Stomach smooth muscle (tissue), 2 donors: ENCODE data around the gene NPW.

Source experiments
- H3K27ac ChIP-seq: one replicate; pipeline ENCODE4 v1.7.0; 2013; ENCODE audit warnings: mild to moderate bottlenecking, low read length, inconsistent platforms
- H3K27me3 ChIP-seq, 2 donors: one replicate each; pipeline ENCODE4 v1.7.0; 2013; ENCODE audit warnings: low read length in 2 of 2; ENCODE audit not compliant: insufficient read depth in 2 of 2, control insufficient read depth in 1 of 2
- H3K36me3 ChIP-seq, 2 donors: one replicate each; pipeline ENCODE4 v1.7.0; 2013; ENCODE audit warnings: low read length in 2 of 2; ENCODE audit not compliant: control insufficient read depth in 2 of 2, insufficient read depth in 2 of 2
- H3K4me1 ChIP-seq: one replicate; pipeline ENCODE4 v1.7.0; 2013; ENCODE audit warnings: low read length; ENCODE audit not compliant: control insufficient read depth, insufficient read depth
- H3K4me3 ChIP-seq, 2 donors: one replicate each; pipeline ENCODE4 v1.7.0; 2013; ENCODE audit warnings: low read length in 2 of 2
- H3K9ac ChIP-seq, 2 donors: one replicate each; pipeline ENCODE4 v1.7.0; 2013; ENCODE audit warnings: low read length in 2 of 2, mild to moderate bottlenecking in 1 of 2
- H3K9me3 ChIP-seq, 2 donors: one replicate each; pipeline ENCODE4 v1.7.0; 2013; ENCODE audit warnings: low read length in 2 of 2; ENCODE audit not compliant: control insufficient read depth in 2 of 2
- donor health status: healthy.
- donor health status: Pancreatic carcinoma.

The NPW gene

DNA sequence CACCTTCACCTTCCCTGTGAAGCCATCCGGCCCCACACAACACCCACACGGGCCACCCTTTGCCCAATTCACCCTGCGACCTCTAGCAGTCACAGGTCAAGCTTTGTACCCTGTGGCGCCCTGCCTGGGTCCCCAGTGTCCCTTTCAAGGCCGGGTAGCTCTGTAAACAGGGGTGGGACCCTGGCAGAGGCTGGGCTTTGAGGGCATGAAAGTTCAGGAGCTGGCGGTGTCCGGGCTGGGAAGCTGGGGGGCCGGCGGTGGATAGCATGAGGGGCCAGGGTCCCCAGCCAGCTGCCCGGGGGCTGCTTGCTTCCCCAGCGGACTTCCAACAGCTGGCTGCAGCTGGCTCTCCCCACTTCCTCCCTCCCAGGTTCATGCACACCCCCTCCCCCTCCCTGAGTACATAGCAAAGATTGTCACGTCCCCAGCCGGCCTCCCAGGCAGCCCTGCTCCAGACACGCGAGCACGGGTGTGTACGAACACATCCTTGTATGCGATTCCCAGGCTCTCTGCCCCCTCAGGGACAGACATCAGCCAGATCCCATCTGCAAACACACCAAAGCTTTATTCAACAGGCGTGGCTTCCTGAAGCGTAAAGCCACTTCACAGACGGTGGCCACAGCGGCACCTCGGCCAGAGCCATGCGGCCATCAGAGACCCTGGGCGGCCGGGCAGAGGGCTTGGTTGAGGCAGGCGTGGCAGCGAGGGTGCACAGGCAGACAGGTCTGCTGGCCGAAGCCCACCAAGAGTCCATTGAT is 19.9 kb downstream of the NPW start:
- peaks cover 0 to 2% of the 10 kb centered on the region in 2 donors for H3K36me3 ChIP-seq
- no peak overlapping the region for H3K9ac ChIP-seq
- H3K4me3 ChIP-seq: peak overlapping the region in 1 of 2 donors; percentile 35
- no peaks in the 10 kb centered on the region for H3K27me3 ChIP-seq
- peak overlapping the region; percentile 46 for H3K27ac ChIP-seq
- peaks cover 65% of the 10 kb centered on the region for H3K4me1 ChIP-seq
- H3K9me3 ChIP-seq: no peaks in the 10 kb centered on the region

DNA sequence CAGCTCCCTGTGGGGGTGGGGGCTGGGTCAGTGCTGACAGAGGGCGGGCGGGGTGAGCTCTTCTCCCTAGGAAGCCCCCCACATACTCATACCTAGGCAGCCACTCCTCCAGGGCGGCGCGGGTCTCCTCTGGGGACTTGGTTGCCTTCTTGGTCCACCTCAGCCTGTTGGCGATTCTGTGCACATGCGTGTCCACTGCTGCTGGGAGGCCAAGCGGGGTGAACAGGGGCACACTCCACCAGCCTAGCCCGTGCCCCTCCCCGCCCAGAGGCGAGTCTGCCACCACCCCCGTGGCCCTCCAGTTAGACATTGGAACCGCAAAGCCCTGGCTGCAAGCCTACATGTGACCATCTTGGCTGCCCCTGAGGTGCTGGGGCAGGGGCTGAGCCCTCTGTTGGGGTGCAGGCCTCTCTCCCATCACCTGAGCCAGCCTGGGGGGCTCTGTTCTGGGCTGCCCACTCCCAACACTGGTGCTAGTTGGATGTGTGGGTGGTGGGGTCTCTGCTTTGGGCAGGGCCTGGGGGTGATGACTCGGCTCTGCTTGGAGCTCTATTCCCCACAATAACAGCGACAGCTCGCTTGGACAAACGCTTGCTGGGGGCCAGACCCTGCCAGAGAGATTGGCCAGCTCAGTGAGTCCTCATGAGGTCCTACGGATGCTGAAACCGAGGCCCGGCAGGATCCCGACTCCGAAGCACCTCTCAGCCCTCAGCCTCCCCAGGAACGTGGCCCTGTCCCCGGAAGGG is 20.6 kb downstream of the NPW start:
- Histone ChIP-seq H3K9ac (no peak overlapping the region), H3K4me1 (peaks cover 58% of the 10 kb centered on the region), H3K27me3 (no peaks in the 10 kb centered on the region), H3K27ac (no peak overlapping the region), H3K4me3 (no peak overlapping the region), H3K36me3 (peaks cover 0 to 2% of the 10 kb centered on the region in 2 donors), H3K9me3 (no peaks in the 10 kb centered on the region)

DNA sequence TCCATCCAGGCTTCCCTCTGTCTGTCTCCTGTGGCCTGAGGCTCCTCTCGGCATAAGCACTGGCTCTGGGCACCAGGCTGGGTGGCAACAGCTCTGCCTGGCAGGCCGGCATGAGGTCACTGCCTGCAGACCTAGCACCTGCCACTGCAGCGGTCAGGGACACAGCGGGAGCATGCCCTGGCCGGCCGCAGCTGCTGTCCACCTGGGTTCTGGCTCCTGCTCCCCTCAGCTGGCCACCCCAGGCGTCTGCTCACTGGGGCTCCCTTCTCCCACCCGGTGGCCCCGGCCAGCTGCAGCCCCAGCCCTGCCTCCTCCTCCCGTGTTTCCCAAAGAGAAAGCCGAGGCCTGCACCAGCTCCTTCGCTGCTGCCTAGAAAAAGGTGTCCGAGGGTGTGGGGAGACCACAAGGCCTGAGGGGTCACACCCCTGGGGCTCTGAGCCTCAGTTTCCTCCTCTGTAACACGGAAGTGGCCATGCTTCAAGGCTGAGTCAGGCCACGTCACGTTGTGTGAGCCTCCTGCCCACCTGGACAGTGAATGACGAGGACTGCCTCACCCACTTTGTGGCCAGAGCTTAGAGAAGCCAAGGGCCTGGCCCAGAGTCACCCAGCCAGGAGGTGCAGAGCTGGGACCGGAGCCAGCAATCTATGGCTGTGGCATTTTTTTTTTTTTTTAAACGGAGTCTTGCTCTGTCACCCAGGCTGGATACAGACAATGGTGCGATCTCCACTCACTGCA is 21.4 kb downstream of the NPW start:
- no peak overlapping the region for H3K4me3 ChIP-seq
- H3K4me1 ChIP-seq: peaks cover 54% of the 10 kb centered on the region
- H3K9me3 ChIP-seq: no peaks in the 10 kb centered on the region
- H3K9ac ChIP-seq: no peak overlapping the region
- H3K36me3 ChIP-seq: peaks cover 0 to 2% of the 10 kb centered on the region in 2 donors
- no peaks in the 10 kb centered on the region for H3K27me3 ChIP-seq
- H3K27ac ChIP-seq: no peak overlapping the region

DNA sequence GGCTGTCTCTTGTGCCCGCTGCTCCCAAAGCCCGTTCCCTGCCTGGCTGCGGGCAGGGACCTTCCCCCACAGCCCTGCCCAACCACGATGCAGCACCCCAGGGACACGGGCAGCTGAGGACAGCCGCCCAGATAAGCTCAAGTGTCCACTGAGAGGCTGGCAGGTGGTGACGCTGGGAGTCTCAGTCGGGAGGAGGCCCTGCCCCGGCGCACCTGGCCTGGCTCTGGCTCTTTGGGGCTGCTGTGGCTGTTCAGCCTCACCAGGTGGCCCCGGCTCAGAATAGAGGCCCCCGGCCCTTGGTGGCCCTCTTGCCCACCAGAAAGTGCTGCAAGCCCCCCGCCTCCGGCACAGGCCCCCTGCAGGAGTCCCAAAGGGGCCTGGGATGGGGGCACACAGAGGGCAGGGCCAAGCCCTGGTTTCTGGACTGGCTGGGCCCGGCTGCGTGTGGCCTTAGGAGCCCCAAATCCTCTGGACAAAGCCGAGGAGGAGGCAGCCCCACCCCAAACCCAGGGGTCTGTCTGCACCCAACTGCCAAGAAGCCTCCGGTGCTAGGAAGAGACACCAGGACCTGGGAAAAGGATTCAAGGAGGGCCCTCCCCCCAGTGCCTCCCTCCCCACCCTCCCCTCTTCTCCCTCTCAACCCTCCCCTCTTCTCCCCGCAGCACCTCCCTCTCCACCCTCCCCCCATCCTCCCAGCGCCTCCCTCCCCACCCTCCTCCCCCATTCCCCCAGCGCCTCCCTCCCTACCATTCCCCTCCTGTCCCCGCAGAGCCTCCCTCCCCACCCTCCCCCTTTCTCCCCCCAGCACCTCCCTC is 22.8 kb downstream of the NPW start:
- no peak overlapping the region for H3K27ac ChIP-seq
- no peak overlapping the region for H3K9ac ChIP-seq
- H3K36me3 ChIP-seq: peaks cover 0 to 2% of the 10 kb centered on the region in 2 donors
- peaks cover 54% of the 10 kb centered on the region for H3K4me1 ChIP-seq
- H3K4me3 ChIP-seq: no peak overlapping the region
- H3K27me3 ChIP-seq: no peaks in the 10 kb centered on the region
- H3K9me3 ChIP-seq: no peaks in the 10 kb centered on the region

DNA sequence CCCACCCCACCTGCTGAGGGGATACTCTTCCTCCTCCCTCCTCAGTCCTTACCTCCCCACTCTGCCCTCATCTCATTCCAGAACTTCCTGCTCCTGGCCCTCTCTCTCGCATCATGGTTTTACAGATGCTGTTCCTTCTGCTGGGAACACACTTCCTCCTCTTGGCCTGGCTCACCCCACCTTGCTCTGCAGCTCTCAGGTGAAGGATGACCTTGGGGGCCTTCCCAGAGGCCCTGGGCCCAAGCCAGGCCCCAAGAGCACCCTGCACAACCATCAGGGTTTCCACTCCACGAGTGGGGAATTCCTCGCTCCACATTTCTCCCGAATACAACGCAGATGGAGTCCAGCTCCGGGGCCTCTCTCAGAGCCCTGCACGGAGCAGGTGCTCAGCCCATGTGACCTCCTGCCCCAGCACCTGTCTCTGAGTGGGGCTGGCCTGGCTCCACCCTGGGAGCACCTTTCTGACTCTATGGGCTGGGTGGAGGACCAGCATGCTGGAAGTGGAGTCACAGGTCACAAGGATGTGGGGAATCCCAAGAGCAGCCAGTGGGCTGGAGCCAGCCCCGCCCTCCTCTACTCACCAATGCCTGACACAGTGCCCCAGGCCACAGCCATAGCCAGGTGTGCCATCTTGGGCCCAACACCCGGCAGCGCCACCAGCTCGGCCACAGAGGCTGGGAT is 23.5 kb downstream of the NPW start:
- Histone ChIP-seq H3K27me3 (no peaks in the 10 kb centered on the region), H3K4me3 (no peak overlapping the region), H3K9me3 (no peaks in the 10 kb centered on the region), H3K9ac (no peak overlapping the region), H3K36me3 (peaks cover 0 to 2% of the 10 kb centered on the region in 2 donors), H3K27ac (no peak overlapping the region), H3K4me1 (peaks cover 50% of the 10 kb centered on the region)

DNA sequence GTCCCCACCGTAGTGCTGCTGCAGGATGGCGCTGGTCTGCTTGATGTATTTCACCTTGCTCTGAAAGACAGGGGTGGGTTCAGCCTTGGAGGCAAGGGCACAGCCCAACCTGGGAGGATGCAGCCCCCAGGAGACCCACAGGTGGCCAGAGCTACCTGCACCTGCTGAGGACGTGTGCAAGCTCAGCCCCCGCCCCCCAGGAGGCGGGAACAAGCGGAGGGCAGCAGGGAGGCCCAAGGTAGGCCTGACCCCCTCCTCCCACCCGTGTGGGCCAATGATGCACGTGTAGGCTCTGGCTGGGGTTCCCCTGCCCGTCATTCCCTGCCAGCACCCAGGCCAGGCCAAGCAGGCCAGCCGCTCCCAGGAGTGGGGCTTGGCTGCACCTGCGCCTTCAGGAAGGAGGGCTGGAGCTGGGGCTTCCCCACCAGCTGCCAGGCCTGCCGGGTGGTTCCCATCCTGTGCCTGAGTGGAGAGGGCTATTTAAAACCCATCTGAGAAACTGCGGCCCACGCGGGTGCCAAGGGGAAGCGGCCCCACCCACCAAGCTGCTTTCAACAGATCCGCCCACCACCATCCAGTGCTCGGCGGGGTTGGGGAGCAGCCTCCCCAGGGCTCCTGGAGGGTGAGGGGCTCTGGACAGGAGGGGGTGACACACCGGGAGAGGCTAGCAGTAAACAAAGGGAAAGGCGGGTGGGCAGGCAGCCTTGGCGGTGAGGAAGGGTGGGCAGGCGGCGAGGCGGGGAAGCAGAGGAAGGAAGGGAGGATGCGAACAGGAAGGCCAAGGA is 24.3 kb downstream of the NPW start:
- Histone ChIP-seq H3K27me3 (no peaks in the 10 kb centered on the region), H3K9ac (no peak overlapping the region), H3K36me3 (peaks cover 0 to 2% of the 10 kb centered on the region in 2 donors), H3K9me3 (no peaks in the 10 kb centered on the region), H3K4me3 (no peak overlapping the region), H3K27ac (no peak overlapping the region), H3K4me1 (peaks cover 51% of the 10 kb centered on the region)

DNA sequence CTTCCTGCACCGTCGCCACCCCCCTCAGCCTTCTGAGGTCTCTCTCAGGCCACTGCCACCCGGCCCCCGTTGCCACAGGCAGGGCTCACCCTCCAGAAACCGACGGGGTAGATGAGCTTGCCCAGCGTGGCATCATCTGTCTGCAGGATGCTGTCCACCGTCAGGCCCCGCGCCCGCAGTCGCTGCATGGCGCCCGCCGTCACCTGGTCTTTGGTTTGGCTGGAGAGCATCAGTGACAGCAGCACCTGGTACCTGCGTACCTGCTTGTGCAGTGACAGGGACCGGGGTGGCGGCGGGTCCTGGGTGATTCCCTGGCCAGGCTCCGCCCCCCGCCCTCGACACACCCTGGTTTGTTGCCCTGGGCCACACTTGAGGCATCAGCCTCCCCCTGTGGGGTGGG is 25.0 kb downstream of the NPW start:
- no peaks in the 10 kb centered on the region for H3K27me3 ChIP-seq
- H3K4me1 ChIP-seq: peaks cover 48% of the 10 kb centered on the region
- H3K9me3 ChIP-seq: no peaks in the 10 kb centered on the region
- H3K4me3 ChIP-seq: no peak overlapping the region
- H3K27ac ChIP-seq: no peak overlapping the region
- no peak overlapping the region for H3K9ac ChIP-seq
- H3K36me3 ChIP-seq: peaks cover 0 to 2% of the 10 kb centered on the region in 2 donors

DNA sequence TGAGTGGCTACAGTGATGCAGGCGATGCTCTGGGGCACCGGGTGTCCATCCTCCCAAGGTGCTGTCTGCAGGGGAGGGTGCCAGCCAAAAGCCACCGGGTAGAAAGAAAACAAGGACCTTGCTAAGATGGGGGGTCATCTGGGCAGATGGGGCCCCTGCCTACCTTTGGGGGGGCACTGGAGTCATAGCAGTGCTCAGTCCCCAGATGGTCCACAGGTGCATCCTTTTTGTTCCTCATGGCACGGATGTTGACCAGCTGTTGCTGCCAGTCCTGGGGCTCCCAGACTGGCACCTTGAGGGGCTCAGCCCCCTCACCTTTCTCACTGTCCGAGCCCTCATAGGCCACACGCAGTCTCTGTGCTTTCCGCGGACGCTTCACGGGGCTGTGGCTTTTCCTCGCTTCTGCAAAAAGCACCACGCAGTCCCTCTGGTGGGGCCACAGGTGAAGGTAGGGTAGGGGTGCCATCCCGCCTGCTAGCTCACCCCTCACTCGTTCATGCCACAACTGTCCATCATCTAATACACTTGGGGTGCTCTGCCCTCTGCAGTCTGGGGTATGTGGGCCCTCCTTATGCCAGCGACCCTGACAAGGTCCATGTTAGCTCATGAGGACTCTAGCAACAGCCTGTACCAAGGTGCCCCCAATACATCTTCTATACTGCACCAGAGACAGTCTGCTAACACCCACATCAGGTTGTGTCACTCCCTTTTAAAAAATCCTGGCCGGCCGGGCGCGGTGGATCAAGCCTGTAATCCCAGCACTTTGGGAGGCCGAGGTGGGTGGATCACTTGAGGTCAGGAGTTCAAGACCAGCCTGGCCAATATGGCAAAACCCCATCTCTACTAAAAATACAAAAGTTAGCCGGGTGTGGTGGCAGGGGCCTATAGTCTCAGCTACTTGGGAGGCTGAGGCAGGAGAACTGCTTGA is 26.6 kb downstream of the NPW start:
- peak overlapping the region; percentile 41 for H3K27ac ChIP-seq
- peaks cover 43% of the 10 kb centered on the region for H3K4me1 ChIP-seq
- H3K27me3 ChIP-seq: no peaks in the 10 kb centered on the region
- no peaks in the 10 kb centered on the region for H3K9me3 ChIP-seq
- no peak overlapping the region for H3K9ac ChIP-seq
- peaks cover 0 to 7% of the 10 kb centered on the region in 2 donors for H3K36me3 ChIP-seq
- H3K4me3 ChIP-seq: peak overlapping the region in 1 of 2 donors; percentile 83

DNA sequence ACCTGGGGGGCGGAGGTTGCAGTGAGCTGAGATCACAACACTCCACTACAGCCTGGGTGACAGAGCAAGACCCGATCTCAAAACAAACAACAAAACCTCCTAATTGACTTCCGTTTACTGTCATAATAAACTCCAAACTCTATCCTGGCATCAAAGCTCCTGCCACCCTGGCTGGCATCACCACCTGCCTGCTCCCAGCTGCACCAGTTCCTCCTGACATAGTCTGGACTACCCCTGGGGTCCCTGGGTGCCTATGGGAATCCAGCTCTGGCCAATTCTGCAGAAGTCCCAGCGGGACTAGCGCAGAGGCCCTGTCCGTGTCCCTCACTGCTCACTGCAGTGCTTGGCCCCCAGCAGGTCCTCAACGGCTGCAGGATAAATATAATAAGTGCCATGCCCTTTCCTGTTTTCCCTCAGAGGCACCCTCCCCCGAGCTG is 27.3 kb downstream of the NPW start:
- Histone ChIP-seq H3K36me3 (peaks cover 0 to 11% of the 10 kb centered on the region in 2 donors), H3K9me3 (no peaks in the 10 kb centered on the region), H3K27ac (peak overlapping the region; percentile 41), H3K9ac (peak overlapping the region; percentile 36 to 45), H3K4me1 (peaks cover 42% of the 10 kb centered on the region), H3K4me3 (peak overlapping the region; percentile 83 to 90), H3K27me3 (no peaks in the 10 kb centered on the region)
